SK-N-SH treated with all-trans-retinoic acid at 6 μM for 48 hours (cell line): ENCODE measurements around the gene KAT2B.

Source experiments
- ATAC-seq: fragments of 200-7000 bp; cut with Tn5 transposase; 3 replicates; pipeline ENCODE4 v1.9.1; 2020; ENCODE audit warnings: mild to moderate bottlenecking, moderate library complexity
- ARNTL ChIP-seq: fragments of 450-650 bp; formaldehyde crosslinking; IDR thresholded peaks from 2 replicates; pipeline ENCODE4 v1.5.0; 2020; ENCODE audit warnings: low read depth, mild to moderate bottlenecking, moderate library complexity, borderline replicate concordance
- BACH2 ChIP-seq: fragments of 250-450 bp; sonication (Bioruptor Pico); IDR thresholded peaks from 2 replicates; pipeline ENCODE4 v1.9.0; 2021; ENCODE audit warnings: mild to moderate bottlenecking, borderline replicate concordance
- CSDC2 ChIP-seq: fragments of 250-450 bp; sonication (Bioruptor Pico); IDR thresholded peaks from 2 replicates; pipeline ENCODE4 v1.5.0; 2020; ENCODE audit warnings: mild to moderate bottlenecking, moderate library complexity
- ESRRG ChIP-seq: fragments of 250-450 bp; sonication (Bioruptor Pico); IDR thresholded peaks from 2 replicates; pipeline ENCODE4 v1.6.1; 2021; ENCODE audit warnings: mild to moderate bottlenecking
- GLIS3 ChIP-seq: fragments of 250-450 bp; sonication (Bioruptor Pico); IDR thresholded peaks from 2 replicates; pipeline ENCODE4 v1.5.0; 2020; ENCODE audit warnings: mild to moderate bottlenecking, moderate library complexity
- ISL1 ChIP-seq: fragments of 250-450 bp; sonication (Bioruptor Pico); IDR thresholded peaks from 2 replicates; pipeline ENCODE4 v2.1.2; 2022; ENCODE audit warnings: mild to moderate bottlenecking, moderate library complexity
- OSR1 ChIP-seq: fragments of 250-450 bp; sonication (Bioruptor Pico); IDR thresholded peaks from 2 replicates; pipeline ENCODE4 v1.8.0; 2022; ENCODE audit warnings: moderate library complexity, mild to moderate bottlenecking, inconsistent platforms
- PPARA ChIP-seq: fragments of 250-450 bp; sonication (Bioruptor Pico); IDR thresholded peaks from 2 replicates; pipeline ENCODE4 v1.5.0; 2020; ENCODE audit warnings: mild to moderate bottlenecking, borderline replicate concordance
- RARB ChIP-seq: fragments of 250-450 bp; sonication (Bioruptor Pico); IDR thresholded peaks from 2 replicates; pipeline ENCODE4 v1.8.0; 2021; ENCODE audit warnings: mild to moderate bottlenecking, moderate library complexity
- SNAI2 ChIP-seq: fragments of 250-450 bp; sonication (Bioruptor Pico); IDR thresholded peaks from 2 replicates; pipeline ENCODE4 v1.5.0; 2020; ENCODE audit warnings: mild to moderate bottlenecking, moderate library complexity
- TCF4 ChIP-seq: fragments of 250-450 bp; sonication (Bioruptor Pico); IDR thresholded peaks from 2 replicates; pipeline ENCODE4 v1.8.0; 2021; ENCODE audit warnings: mild to moderate bottlenecking, moderate library complexity, borderline replicate concordance
- ZC3H10 ChIP-seq: fragments of 250-450 bp; sonication (Bioruptor Pico); IDR thresholded peaks from 2 replicates; pipeline ENCODE4 v1.5.1; 2021; ENCODE audit warnings: mild to moderate bottlenecking, moderate library complexity
- ZFP3 ChIP-seq: fragments of 250-450 bp; sonication (Bioruptor Pico); IDR thresholded peaks from 2 replicates; pipeline ENCODE4 v1.5.0; 2020; ENCODE audit warnings: mild to moderate bottlenecking, moderate library complexity
- ZFP30 ChIP-seq: fragments of 450-650 bp; formaldehyde crosslinking; IDR thresholded peaks from 2 replicates; pipeline ENCODE4 v1.5.0; 2022; ENCODE audit warnings: mild to moderate bottlenecking, moderate library complexity
- ZNF565 ChIP-seq: fragments of 450-650 bp; formaldehyde crosslinking; conservative IDR thresholded peaks from 2 replicates; pipeline ENCODE4 v1.5.0; 2020; ENCODE audit warnings: low read depth, mild to moderate bottlenecking, moderate library complexity
- ZNF70 ChIP-seq: fragments of 450-650 bp; formaldehyde crosslinking; IDR thresholded peaks from 2 replicates; pipeline ENCODE4 v1.5.0; 2020; ENCODE audit warnings: mild to moderate bottlenecking, moderate library complexity
- ZNF8 ChIP-seq: fragments of 450-650 bp; formaldehyde crosslinking; IDR thresholded peaks from 2 replicates; pipeline ENCODE4 v1.5.0; 2020; ENCODE audit warnings: mild to moderate bottlenecking, moderate library complexity
- TF ChIP-seq, protein P1 (sequence below): fragments of 250-450 bp; sonication (Bioruptor Pico); IDR thresholded peaks from 2 replicates; pipeline ENCODE4 v1.5.0; 2020; ENCODE audit warnings: mild to moderate bottlenecking, moderate library complexity
- TF ChIP-seq, protein P2 (sequence below): fragments of 250-450 bp; sonication (Bioruptor Pico); IDR thresholded peaks from 2 replicates; pipeline ENCODE4 v1.8.0; 2020; ENCODE audit warnings: mild to moderate bottlenecking, moderate library complexity, borderline replicate concordance
- TF ChIP-seq, protein P3 (sequence below): fragments of 250-450 bp; sonication (Bioruptor Pico); IDR thresholded peaks from 2 replicates; pipeline ENCODE4 v1.8.0; 2021; ENCODE audit warnings: low read depth, mild to moderate bottlenecking, moderate library complexity, borderline replicate concordance
- TF ChIP-seq, protein P4 (sequence below): fragments of 250-450 bp; sonication (Bioruptor Pico); IDR thresholded peaks from 2 replicates; pipeline ENCODE4 v1.5.1; 2020; ENCODE audit warnings: low read depth, mild to moderate bottlenecking, moderate library complexity
- TF ChIP-seq, protein P5 (sequence below): fragments of 250-450 bp; sonication (Bioruptor Pico); IDR thresholded peaks from 2 replicates; pipeline ENCODE4 v1.5.1; 2021; ENCODE audit warnings: mild to moderate bottlenecking, moderate library complexity

KAT2B gene

DNA sequence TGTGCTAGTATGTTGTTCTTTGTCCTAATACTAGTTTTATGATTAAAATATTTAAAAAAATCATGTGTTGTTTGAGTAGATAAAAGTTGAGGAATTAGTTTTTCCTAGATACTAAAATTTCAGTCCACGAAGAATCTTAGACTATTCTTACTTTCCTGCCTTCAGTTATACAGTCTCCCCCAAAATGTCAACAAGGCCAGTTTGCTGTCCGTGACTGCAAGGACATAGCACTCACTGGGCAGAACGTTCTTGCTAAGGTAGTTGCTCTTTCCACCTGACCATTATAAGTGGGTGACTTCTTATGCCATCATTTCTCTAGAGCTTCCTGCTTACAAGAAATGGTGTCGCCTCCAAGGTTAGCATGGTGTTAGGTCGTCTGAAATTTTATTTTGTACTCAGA lies 32.8 kb downstream of the KAT2B start:
- ATAC-seq, result no peak
- no peak for TF ChIP-seq BACH2 (CRISPR knock-in tag)
- TF ChIP-seq TCF4 (CRISPR knock-in tag), result no peak
- TF ChIP-seq, protein P1, sequence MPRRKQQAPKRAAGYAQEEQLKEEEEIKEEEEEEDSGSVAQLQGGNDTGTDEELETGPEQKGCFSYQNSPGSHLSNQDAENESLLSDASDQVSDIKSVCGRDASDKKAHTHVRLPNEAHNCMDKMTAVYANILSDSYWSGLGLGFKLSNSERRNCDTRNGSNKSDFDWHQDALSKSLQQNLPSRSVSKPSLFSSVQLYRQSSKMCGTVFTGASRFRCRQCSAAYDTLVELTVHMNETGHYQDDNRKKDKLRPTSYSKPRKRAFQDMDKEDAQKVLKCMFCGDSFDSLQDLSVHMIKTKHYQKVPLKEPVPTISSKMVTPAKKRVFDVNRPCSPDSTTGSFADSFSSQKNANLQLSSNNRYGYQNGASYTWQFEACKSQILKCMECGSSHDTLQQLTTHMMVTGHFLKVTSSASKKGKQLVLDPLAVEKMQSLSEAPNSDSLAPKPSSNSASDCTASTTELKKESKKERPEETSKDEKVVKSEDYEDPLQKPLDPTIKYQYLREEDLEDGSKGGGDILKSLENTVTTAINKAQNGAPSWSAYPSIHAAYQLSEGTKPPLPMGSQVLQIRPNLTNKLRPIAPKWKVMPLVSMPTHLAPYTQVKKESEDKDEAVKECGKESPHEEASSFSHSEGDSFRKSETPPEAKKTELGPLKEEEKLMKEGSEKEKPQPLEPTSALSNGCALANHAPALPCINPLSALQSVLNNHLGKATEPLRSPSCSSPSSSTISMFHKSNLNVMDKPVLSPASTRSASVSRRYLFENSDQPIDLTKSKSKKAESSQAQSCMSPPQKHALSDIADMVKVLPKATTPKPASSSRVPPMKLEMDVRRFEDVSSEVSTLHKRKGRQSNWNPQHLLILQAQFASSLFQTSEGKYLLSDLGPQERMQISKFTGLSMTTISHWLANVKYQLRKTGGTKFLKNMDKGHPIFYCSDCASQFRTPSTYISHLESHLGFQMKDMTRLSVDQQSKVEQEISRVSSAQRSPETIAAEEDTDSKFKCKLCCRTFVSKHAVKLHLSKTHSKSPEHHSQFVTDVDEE, result no peak
- TF ChIP-seq ZFP30 (CRISPR knock-in tag), result no peak
- TF ChIP-seq ISL1, result no peak
- no peak for TF ChIP-seq ZNF565 (CRISPR knock-in tag)
- TF ChIP-seq CSDC2 (CRISPR knock-in tag), result no peak
- no peak for TF ChIP-seq RARB (CRISPR knock-in tag)
- TF ChIP-seq, protein P2, sequence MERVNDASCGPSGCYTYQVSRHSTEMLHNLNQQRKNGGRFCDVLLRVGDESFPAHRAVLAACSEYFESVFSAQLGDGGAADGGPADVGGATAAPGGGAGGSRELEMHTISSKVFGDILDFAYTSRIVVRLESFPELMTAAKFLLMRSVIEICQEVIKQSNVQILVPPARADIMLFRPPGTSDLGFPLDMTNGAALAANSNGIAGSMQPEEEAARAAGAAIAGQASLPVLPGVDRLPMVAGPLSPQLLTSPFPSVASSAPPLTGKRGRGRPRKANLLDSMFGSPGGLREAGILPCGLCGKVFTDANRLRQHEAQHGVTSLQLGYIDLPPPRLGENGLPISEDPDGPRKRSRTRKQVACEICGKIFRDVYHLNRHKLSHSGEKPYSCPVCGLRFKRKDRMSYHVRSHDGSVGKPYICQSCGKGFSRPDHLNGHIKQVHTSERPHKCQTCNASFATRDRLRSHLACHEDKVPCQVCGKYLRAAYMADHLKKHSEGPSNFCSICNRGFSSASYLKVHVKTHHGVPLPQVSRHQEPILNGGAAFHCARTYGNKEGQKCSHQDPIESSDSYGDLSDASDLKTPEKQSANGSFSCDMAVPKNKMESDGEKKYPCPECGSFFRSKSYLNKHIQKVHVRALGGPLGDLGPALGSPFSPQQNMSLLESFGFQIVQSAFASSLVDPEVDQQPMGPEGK (CRISPR knock-in tag), result no peak
- no peak for TF ChIP-seq PPARA (CRISPR knock-in tag)
- TF ChIP-seq OSR1, result no peak
- no peak for TF ChIP-seq ZNF8 (CRISPR knock-in tag)
- TF ChIP-seq ARNTL, result no peak

DNA sequence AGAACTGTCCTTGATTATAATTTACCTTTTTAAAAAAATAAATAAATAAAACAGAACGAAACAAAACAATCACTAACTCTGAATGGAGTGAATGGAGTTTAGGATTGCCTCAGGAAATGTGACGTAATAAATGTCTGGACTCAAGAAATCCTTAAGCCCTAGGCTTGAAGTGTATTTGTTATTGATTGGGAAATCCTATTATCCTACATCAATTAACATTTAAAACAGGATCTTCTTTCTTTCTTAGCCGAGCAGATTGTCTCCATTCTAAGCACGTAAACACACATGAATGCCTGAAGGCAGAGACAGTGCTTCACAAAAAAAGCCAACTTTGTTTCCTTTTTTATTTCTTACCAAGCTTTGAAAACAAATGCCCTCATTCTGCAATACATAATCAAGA lies 33.4 kb downstream of the KAT2B start:
- no peak for ATAC-seq
- TF ChIP-seq CSDC2 (CRISPR knock-in tag), result no peak
- no peak for TF ChIP-seq ESRRG
- no peak for TF ChIP-seq RARB (CRISPR knock-in tag)
- no peak for TF ChIP-seq ZFP3 (CRISPR knock-in tag)
- TF ChIP-seq SNAI2 (CRISPR knock-in tag), result no peak
- TF ChIP-seq, protein P3, sequence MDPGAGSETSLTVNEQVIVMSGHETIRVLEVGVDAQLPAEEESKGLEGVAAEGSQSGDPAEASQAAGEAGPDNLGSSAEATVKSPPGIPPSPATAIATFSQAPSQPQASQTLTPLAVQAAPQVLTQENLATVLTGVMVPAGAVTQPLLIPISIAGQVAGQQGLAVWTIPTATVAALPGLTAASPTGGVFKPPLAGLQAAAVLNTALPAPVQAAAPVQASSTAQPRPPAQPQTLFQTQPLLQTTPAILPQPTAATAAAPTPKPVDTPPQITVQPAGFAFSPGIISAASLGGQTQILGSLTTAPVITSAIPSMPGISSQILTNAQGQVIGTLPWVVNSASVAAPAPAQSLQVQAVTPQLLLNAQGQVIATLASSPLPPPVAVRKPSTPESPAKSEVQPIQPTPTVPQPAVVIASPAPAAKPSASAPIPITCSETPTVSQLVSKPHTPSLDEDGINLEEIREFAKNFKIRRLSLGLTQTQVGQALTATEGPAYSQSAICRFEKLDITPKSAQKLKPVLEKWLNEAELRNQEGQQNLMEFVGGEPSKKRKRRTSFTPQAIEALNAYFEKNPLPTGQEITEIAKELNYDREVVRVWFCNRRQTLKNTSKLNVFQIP, result no peak
- no peak for TF ChIP-seq ZNF565 (CRISPR knock-in tag)
- TF ChIP-seq, all 23 proteins: peak for 0

DNA sequence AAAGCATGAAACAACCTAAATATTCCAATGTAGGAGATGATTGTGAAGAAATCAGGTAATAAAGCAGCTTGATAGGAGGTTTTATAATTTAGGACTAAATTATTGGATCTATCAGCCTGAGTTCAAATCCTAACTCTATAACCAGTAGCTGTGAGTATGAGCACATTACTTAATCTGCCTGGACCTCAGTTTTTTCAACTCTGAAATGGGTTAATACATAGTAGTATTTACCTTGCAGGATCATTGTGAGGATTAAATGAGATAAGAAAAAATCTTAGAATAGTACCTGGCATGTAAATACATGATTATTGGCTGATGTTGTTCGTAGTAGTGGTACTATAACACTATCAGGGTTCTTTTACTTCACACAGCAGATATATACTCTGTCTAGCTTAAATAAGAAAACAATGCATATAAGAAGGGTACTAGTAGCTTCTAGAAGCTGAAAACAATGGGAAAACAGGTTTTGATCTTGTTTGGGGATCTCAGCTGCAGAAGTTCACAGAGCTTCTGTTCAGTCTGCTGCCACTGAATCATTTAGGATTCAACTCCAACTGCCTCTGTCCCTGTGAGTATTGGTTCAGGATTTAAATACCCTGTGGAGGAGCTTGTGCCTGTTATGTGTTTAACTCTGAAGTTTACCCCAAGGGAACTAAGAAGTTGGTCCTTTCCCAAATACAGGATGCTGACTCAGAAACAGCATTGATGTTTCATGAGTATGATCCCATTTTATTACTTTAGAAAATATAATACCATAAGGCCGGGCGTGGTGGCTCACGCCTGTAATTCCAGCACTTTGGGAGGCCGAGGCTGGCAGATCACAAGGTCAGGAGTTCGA lies 34.2 kb downstream of the KAT2B start:
- TF ChIP-seq ISL1 (no peak), ZNF8 (CRISPR knock-in tag) (no peak), TCF4 (CRISPR knock-in tag) (no peak), ESRRG (no peak), OSR1 (no peak), ZNF70 (CRISPR knock-in tag) (no peak), SNAI2 (CRISPR knock-in tag) (no peak), ARNTL (no peak), GLIS3 (no peak), ZC3H10 (no peak), ZNF565 (CRISPR knock-in tag) (no peak), RARB (CRISPR knock-in tag) (no peak), CSDC2 (CRISPR knock-in tag) (no peak), ZFP30 (CRISPR knock-in tag) (no peak)
- TF ChIP-seq, protein P4, sequence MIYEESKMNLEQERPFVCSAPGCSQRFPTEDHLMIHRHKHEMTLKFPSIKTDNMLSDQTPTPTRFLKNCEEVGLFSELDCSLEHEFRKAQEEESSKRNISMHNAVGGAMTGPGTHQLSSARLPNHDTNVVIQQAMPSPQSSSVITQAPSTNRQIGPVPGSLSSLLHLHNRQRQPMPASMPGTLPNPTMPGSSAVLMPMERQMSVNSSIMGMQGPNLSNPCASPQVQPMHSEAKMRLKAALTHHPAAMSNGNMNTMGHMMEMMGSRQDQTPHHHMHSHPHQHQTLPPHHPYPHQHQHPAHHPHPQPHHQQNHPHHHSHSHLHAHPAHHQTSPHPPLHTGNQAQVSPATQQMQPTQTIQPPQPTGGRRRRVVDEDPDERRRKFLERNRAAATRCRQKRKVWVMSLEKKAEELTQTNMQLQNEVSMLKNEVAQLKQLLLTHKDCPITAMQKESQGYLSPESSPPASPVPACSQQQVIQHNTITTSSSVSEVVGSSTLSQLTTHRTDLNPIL, result no peak
- TF ChIP-seq, protein P5, sequence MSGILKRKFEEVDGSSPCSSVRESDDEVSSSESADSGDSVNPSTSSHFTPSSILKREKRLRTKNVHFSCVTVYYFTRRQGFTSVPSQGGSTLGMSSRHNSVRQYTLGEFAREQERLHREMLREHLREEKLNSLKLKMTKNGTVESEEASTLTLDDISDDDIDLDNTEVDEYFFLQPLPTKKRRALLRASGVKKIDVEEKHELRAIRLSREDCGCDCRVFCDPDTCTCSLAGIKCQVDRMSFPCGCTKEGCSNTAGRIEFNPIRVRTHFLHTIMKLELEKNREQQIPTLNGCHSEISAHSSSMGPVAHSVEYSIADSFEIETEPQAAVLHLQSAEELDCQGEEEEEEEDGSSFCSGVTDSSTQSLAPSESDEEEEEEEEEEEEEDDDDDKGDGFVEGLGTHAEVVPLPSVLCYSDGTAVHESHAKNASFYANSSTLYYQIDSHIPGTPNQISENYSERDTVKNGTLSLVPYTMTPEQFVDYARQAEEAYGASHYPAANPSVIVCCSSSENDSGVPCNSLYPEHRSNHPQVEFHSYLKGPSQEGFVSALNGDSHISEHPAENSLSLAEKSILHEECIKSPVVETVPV (CRISPR knock-in tag), result no peak
- TF ChIP-seq, protein P1, result no peak
- TF ChIP-seq, all 23 proteins: peak for 0
- no peak for ATAC-seq
